ENCODE results near the gene MSI2.

Gene MSI2

GRCh38 chr17:57405491-57406072 lies 149.3 kb downstream of the MSI2 start:
- Histone ChIP-seq H3K27me3 (no peaks in the 10 kb centered on the region), H3K4me3 (ENCODE audit: low read depth, low read length) (no peak overlapping the region), H3K36me3 (peaks cover 40% of the 10 kb centered on the region), H3K9me3 (no peaks in the 10 kb centered on the region), H3K4me1 (no peaks in the 10 kb centered on the region; the same call in none of the 2 replicates)
- DNase-seq: no peak
- no peak for TF ChIP-seq CTCF (IDR thresholded peaks at IDR 0.05; ENCODE audit: low read depth, low read length)

- peaks cover 35% of the 10 kb centered on the region for H3K36me3 ChIP-seq
- H3K4me3 ChIP-seq (ENCODE audit: low read depth, low read length): no peak overlapping the region
- no peaks in the 10 kb centered on the region for H3K27me3 ChIP-seq
- TF ChIP-seq CTCF (IDR thresholded peaks at IDR 0.05; ENCODE audit: low read depth, low read length): no peak
- no peaks in the 10 kb centered on the region; the same call in none of the 2 replicates for H3K4me1 ChIP-seq
- no peak for DNase-seq
- H3K9me3 ChIP-seq: no peaks in the 10 kb centered on the region
Observed at GRCh38 chr17:57406131-57406980, 150.0 kb downstream of the MSI2 start.

DNA sequence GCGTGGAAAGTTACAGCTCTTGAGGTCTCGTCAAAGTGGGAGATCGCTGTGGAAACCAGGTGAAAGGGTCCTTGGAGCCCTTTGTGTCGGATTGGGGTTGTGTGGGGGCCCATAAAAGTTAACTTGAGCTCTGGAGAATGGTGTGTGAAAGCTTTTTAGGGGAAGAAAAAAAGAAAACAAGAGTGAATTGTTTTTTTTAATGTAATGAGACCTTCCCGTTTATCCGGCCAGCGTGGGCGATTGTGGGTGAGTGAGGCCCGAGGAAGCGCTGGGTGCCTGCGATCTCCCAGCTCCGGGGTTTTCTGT lies 150.6 kb downstream of the MSI2 start:
- no peaks in the 10 kb centered on the region for H3K27me3 ChIP-seq
- H3K36me3 ChIP-seq: peaks cover 29% of the 10 kb centered on the region
- no peaks in the 10 kb centered on the region for H3K9me3 ChIP-seq
- H3K4me1 ChIP-seq: no peaks in the 10 kb centered on the region; the same call in none of the 2 replicates
- TF ChIP-seq CTCF (IDR thresholded peaks at IDR 0.05; ENCODE audit: low read depth, low read length): no peak
- no peak for DNase-seq
- H3K4me3 ChIP-seq (ENCODE audit: low read depth, low read length): no peak overlapping the region

- Histone ChIP-seq H3K27me3 (no peaks in the 10 kb centered on the region), H3K36me3 (peaks cover 23% of the 10 kb centered on the region), H3K4me1 (no peaks in the 10 kb centered on the region; the same call in none of the 2 replicates), H3K4me3 (ENCODE audit: low read depth, low read length) (no peak overlapping the region), H3K9me3 (no peaks in the 10 kb centered on the region)
- no peak for DNase-seq
- no peak for TF ChIP-seq CTCF (IDR thresholded peaks at IDR 0.05; ENCODE audit: low read depth, low read length)
Observed at GRCh38 chr17:57407287-57408070, 151.2 kb downstream of the MSI2 start.

DNA sequence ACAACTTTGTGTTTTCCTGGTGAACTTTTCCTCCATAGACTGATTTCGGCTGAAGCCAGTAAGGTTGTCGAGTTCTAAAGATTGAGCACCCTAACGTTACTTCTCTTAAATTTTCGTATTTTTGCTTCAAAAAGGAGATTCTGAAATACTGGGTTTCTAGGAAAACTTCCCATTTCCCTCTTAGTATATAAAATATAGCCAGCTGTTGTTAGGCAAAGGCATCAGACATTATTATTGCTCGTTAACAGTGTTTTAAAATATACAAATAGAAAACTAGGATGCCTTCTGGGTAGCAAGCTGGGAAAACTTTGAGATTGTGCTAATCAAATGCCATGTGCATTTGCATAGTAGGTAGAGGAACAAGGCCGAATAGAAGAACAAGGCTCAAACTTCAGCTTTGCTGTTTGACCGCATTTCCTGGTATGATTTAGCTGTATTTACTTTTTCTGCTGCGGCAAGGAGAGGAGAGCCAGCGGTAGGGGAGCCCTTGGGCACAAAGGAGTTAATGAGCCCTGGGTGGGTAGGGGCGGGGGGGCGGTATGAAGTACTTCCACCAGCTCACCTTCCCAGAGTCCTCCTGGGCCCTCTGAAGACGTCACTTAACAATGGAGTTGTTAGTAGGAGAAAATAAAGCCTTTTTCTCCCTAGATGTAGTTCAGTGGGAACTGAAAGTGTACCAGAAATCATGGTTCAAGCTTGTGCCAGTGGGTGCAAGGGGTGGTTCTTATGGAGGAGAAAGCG lies 151.9 kb downstream of the MSI2 start:
- DNase-seq: no peak
- no peak for TF ChIP-seq CTCF (IDR thresholded peaks at IDR 0.05; ENCODE audit: low read depth, low read length)
- no peak overlapping the region for H3K4me3 ChIP-seq (ENCODE audit: low read depth, low read length)
- H3K27me3 ChIP-seq: no peaks in the 10 kb centered on the region
- H3K4me1 ChIP-seq: no peaks in the 10 kb centered on the region; the same call in none of the 2 replicates
- H3K36me3 ChIP-seq: peaks cover 20% of the 10 kb centered on the region
- H3K9me3 ChIP-seq: no peaks in the 10 kb centered on the region
